DOHH2 (cell line): ENCODE measurements around the gene RBMS3.

ENCODE experiments used
- H3F3A ChIP-seq: fragments of 200-600 bp; sonication (generic), shearing (Covaris generic); 2 replicates; pipeline ENCODE4 v1.6.0; 2016; ENCODE audit warnings: antibody characterized with exemption, mild to moderate bottlenecking; ENCODE audit not compliant: control insufficient read depth, insufficient read depth
- H3K27ac ChIP-seq: fragments of 200-600 bp; sonication (generic); 2 replicates; pipeline ENCODE4 v1.5.1; 2014; ENCODE audit warnings: low read depth, mild to moderate bottlenecking, low read length, moderate library complexity
- H3K27me3 ChIP-seq: fragments of 200-600 bp; sonication (generic); 2 replicates; pipeline ENCODE4 v1.6.1; 2014; ENCODE audit warnings: mild to moderate bottlenecking, low read length, mixed read lengths; ENCODE audit not compliant: control insufficient read depth
- H3K36me3 ChIP-seq: fragments of 200-600 bp; sonication (generic); 2 replicates; pipeline ENCODE4 v1.6.1; 2014; ENCODE audit warnings: mild to moderate bottlenecking, low read length, moderate library complexity, mixed read lengths; ENCODE audit not compliant: control insufficient read depth
- H3K4me1 ChIP-seq: fragments of 200-600 bp; sonication (generic); 2 replicates; pipeline ENCODE4 v1.6.1; 2014; ENCODE audit warnings: mild to moderate bottlenecking, low read length, mixed read lengths; ENCODE audit not compliant: control insufficient read depth
- H3K4me2 ChIP-seq: fragments of 200-600 bp; sonication (generic); 2 replicates; pipeline ENCODE4 v1.6.0; 2014; ENCODE audit warnings: mild to moderate bottlenecking, low read length, moderate library complexity
- H3K4me3 ChIP-seq: fragments of 200-600 bp; sonication (generic); 2 replicates; pipeline ENCODE4 v1.5.1; 2014; ENCODE audit warnings: mild to moderate bottlenecking, low read length, mixed read lengths
- H3K79me2 ChIP-seq: fragments of 200-600 bp; sonication (generic); 2 replicates; pipeline ENCODE4 v1.6.1; 2014; ENCODE audit warnings: mild to moderate bottlenecking, low read length, mixed read lengths; ENCODE audit not compliant: control insufficient read depth
- H3K9me2 ChIP-seq: fragments of 200-600 bp; sonication (generic); replicated peaks from 2 replicates; pipeline ENCODE4 v1.6.1; 2014; ENCODE audit warnings: mild to moderate bottlenecking, low read length, mixed read lengths; ENCODE audit not compliant: control insufficient read depth
- H3K9me3 ChIP-seq: fragments of 200-600 bp; sonication (generic); 2 replicates; pipeline ENCODE4 v1.6.1; 2014; ENCODE audit warnings: antibody characterized with exemption, low read length, mixed read lengths; ENCODE audit not compliant: control insufficient read depth, insufficient read depth
- H4K20me1 ChIP-seq: fragments of 200-600 bp; sonication (generic); 2 replicates; pipeline ENCODE4 v1.6.0; 2014; ENCODE audit warnings: low read depth, mild to moderate bottlenecking, antibody characterized with exemption, low read length, moderate library complexity; ENCODE audit not compliant: control insufficient read depth, insufficient read depth
- CTCF ChIP-seq: fragments of 200-600 bp; sonication (generic); IDR thresholded peaks from one replicate; pipeline ENCODE4 v1.5.1; 2014; ENCODE audit warnings: antibody characterized with exemption, mild to moderate bottlenecking, low read depth, low read length; ENCODE audit not compliant: poor library complexity, severe bottlenecking
- EZH2phosphoT487 ChIP-seq: fragments of 200-600 bp; sonication (generic); IDR thresholded peaks from 2 replicates; pipeline ENCODE4 v1.6.1; 2017; ENCODE audit warnings: borderline replicate concordance, mild to moderate bottlenecking, antibody characterized with exemption, low read length, moderate library complexity, mixed read lengths

The RBMS3 gene

GRCh38 chr3:29583861-29584260 lies 303.0 kb downstream of the RBMS3 start:
- TF ChIP-seq EZH2phosphoT487 (no peak), CTCF (no peak)

GRCh38 chr3:29585368-29585767 lies 304.5 kb downstream of the RBMS3 start:
- Histone ChIP-seq H3K9me3 (no peaks in the 10 kb centered on the region), H3K27ac (no peak overlapping the region), H4K20me1 (no peaks in the 10 kb centered on the region), H3K27me3 (no peaks in the 10 kb centered on the region), H3K4me2 (no peak overlapping the region), H3F3A (no peaks in the 10 kb centered on the region), H3K4me1 (no peaks in the 10 kb centered on the region), H3K9me2 (no peaks in the 10 kb centered on the region), H3K36me3 (no peaks in the 10 kb centered on the region), H3K4me3 (no peak overlapping the region), H3K79me2 (no peaks in the 10 kb centered on the region)
- no peak for TF ChIP-seq EZH2phosphoT487
- TF ChIP-seq CTCF: no peak

More at GRCh38 chr3:29583861-29584260, 303.0 kb downstream of the RBMS3 start:
- Histone ChIP-seq H3K4me1 (no peaks in the 10 kb centered on the region), H3K9me2 (no peaks in the 10 kb centered on the region), H3F3A (no peaks in the 10 kb centered on the region), H3K4me3 (no peak overlapping the region), H3K9me3 (no peaks in the 10 kb centered on the region), H3K79me2 (no peaks in the 10 kb centered on the region), H3K27me3 (no peaks in the 10 kb centered on the region), H3K27ac (no peak overlapping the region), H3K36me3 (no peaks in the 10 kb centered on the region), H4K20me1 (no peaks in the 10 kb centered on the region), H3K4me2 (no peak overlapping the region)

GRCh38 chr3:29587340-29587739 lies 306.5 kb downstream of the RBMS3 start:
- Histone ChIP-seq H3K79me2 (no peaks in the 10 kb centered on the region), H3F3A (no peaks in the 10 kb centered on the region), H3K4me3 (no peak overlapping the region), H4K20me1 (no peaks in the 10 kb centered on the region), H3K27me3 (no peaks in the 10 kb centered on the region), H3K9me3 (no peaks in the 10 kb centered on the region; the same call in 1 of the 2 replicates), H3K27ac (no peak overlapping the region), H3K36me3 (no peaks in the 10 kb centered on the region), H3K4me2 (no peak overlapping the region), H3K4me1 (no peaks in the 10 kb centered on the region), H3K9me2 (no peaks in the 10 kb centered on the region)
- no peak for TF ChIP-seq CTCF
- TF ChIP-seq EZH2phosphoT487: no peak
